Testis (tissue), 2 donors: Measurements from ENCODE around the gene PDGFD.

ENCODE experiments used
- CTCF ChIP-seq, 3 experiments: fragments of 450-650 bp in 2 of 3; fragments of 200-600 bp in 1 of 3; sonication (generic) in 1 of 3; IDR thresholded peaks; one replicate each; pipeline ENCODE4 v1.5.1; 2016 to 2019; ENCODE audit warnings: antibody characterized with exemption in 3 of 3, mild to moderate bottlenecking in 2 of 3, moderate library complexity in 1 of 3
- POLR2A ChIP-seq: fragments of 450-650 bp; IDR thresholded peaks from one replicate; pipeline ENCODE4 v1.6.1; 2017; ENCODE audit warnings: antibody characterized with exemption, mild to moderate bottlenecking, moderate library complexity

GRCh38 chr11:103961010-103961409, 202.9 kb downstream of the PDGFD start:
- no peak for TF ChIP-seq CTCF (IDR thresholded peaks at IDR 0.05)
- no peak for TF ChIP-seq POLR2A
